ENCODE results near the gene ZNF75A. TPM values are rescaled to one million over a fixed set of nuclear protein-coding genes. Genes with fewer than 3 reads are reported as not detected.
A peak's percentile ranks its signal among the peaks of the same experiment; 100 is the strongest.
"Not testable (repeated sequence)": the region's sequence is repeated elsewhere in the genome, so short reads cannot be mapped to it uniquely, and the experiment has no call there.

ZNF75A gene
- total RNA-seq (2014; rRNA removed; shearing (Covaris generic)): 0.41 and 0.91 TPM in 2 replicates

DNA sequence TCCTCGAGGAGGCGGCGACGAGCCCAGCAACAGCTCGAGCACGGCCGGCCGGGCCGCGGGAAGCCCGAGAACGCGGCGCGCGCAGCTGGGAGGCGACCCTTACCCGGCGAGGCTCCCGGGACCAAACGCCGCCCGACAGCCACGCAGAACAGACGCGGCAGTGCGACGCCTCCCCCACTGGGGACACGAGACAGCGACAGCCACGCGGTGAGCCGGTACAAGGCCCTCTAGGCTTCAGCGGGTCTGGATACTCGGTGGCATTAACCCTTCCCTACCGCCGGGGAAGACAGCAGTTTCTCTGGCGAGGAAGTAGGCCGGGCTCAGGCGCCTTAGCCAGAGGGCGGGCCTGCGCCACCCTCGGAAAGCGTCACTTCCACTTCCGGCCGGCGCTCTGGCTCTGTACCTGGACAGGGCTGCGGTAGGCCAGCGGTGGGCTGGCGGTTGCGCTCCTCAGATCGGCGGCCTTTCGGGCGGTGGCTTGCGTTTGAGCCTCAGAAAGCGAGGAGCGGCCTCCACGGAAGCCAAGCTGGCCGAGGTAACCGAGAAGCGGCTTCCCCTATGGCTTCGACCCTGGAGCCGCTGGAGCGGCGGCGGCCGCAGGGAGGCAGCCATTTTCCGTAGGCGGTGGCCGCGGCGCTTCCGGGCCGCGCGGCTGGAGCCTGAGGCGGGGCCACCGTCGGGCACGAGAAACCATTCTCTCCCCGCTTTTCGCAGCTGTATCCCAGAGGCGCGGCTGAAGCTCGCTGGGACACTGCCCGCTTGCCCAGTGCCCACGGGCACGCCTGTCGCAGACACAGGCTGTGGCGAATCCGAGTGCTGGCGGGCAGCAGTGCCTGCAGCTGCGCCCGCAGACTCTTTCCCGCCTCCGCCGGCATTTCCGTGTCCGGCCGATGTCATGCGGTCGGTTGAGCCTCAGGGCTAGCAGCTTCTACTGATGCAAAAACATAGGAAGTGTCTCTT, at the start of gene ZNF75A, which contains the start of gene TIGD7:
Gene ZNF75A (plus strand): TSS at position 389 of the 960 bp plus-strand sequence. CDS start 2,932 bp downstream, outside the sequence.
Gene TIGD7 (minus strand): TSS at position 322 of the 960 bp plus-strand sequence. CDS start 4,816 bp downstream, outside the sequence.
- DNase-seq (ENCODE audit: low spot score): no peak

DNA sequence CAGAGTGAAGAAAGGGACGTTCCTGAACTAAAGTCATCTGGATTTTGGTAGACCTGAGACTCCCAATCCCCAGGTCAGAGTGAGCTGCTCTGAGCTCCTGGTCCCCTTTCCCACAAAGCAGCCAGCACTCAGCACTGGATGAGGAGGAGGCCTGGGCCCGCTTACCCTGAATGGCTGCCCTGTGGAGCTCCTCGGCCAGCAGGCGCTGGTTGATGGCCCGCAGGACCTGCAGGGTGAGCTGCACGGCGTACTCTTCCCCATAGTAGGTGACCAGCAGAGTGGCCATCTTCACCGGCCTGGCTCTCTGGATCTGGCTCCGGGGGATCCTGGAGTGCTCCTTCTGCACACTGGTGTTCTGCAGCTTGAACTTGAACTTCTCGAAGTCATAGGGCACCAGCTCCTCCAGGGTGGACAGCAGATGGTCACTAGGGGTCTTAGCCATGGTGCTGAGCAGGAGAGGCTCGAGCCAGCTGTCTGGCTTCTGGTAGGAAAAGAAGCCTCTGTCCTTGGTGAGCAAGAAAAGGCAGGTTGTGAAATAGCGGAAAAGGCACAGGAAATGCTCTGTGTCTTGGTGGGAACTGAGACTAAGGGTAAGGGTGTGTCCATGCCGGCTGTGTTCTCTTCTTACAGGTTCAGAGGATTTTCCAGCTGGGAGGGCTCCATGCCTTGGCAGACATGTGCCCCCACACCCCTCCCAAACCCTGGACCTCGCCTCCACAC, 49.0 kb upstream of the ZNF75A start, which contains the start of gene MEFV:
Gene MEFV (minus strand): TSS at position 488 of the 720 bp plus-strand sequence. CDS start 46 bp downstream, at position 442.
- DNase-seq (ENCODE audit: low spot score): no peak

DNA sequence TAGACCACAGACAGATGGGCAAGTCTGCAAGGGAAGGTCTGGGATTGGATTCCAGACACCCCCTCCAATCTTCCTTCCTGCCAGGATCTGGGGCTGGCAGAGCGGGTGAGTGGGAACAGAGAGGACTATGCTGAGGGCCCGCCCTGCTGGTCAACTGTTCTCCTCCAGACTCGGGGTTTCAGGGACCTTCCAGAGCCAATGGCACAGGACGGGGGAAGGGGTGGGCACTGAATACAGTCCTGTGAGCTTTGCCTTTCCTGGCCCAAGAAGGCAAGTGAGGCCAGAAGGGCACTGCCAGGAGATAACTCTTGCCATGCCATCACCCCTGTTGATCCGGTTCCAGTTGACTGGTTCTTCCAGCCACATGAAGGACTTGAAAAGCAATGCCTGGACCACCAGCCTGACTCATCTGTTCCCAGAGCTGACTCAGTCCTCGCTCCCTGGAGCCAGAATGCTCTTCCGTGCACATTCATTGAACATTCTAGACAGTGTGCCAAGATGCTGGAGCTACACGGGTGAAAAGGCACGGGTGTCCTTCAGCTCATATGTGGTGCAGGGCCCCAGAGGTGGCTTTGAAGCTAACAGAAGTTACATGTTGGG, 48.3 kb upstream of the ZNF75A start:
- DNase-seq (ENCODE audit: low spot score): no peak

DNA sequence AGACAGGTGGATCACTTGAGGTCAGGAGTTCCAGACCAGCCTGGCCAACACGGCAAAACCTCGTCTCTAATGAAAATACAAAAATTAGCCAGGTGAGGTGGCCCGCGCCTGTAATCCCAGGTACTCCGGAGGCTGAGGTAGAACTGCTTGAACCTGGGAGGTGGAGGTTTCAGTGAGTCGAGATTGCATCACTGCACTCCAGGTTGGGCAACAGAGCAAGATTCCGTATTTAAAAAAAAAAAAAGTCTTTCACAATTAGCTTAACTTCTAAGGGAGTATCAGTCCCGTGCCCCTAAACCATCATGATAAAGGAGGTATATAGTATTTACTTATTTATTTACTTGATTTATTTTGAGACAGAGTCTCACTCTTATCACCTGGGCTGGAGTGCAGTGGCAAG, 45.5 kb upstream of the ZNF75A start:
- DNase-seq (ENCODE audit: low spot score): no peak

DNA sequence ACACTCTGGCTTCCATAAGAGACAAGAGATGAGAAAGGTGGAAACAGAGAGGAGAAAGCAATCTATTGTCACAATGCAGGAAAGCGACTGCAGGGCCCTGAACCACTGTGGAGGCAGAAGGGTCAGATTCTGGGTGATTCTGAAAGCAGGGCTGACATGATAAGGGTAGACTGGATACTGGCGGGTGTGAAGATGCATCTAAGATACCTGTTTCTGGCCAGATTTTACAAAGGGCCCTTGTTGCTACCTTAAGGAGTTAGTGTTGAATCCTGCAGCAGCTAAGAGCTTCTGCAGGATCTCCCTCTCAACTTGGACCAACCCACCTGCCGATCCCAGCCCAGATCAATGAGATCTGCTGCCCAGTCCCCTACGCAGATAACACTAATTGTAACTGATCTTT, 42.8 kb upstream of the ZNF75A start:
- DNase-seq (ENCODE audit: low spot score): no peak

DNA sequence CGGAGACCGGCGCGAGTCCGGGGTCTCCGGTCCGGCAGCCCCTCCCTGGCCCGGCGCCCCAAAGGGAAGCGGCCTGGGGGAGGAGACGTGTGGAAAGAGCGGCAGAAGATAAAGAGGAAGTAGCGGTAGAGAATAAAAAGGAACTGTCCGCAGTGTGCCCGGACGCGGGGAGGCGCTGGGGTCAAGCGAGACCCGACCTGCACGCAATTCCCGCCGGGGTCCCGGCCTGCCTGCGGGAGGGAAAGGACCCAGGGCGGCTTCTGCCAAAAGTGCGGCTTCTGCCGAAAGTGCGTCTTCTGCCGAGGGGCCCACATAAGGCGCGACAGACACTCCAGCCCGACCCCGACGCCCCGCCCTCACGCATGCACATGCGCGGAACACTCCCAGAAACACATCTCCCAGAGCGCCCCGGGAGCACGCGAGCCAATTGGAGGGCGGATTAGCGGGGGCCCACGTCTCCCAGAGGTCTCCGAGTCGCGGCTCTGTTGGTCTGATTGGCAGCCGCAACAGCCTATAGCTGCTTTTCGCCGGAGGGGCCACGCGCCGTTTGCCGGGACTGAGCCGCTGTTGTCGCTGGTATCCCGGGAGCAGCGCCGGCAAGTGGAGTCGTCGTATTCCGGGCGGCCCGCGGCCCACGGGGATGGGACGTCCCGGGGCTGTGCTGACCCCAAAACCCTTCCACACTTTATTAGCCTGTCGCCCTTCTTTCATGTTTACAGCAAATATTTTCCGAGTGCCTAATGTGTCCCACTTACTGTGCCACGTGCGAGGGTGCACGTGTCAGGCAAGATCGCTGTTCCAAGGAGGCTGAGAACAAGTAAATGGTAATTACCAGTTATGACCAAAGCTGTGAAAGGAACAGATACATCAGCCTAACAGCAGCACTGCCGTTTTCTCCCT, 40.9 kb upstream of the ZNF75A start:
- DNase-seq (ENCODE audit: low spot score): peak; percentile 97

DNA sequence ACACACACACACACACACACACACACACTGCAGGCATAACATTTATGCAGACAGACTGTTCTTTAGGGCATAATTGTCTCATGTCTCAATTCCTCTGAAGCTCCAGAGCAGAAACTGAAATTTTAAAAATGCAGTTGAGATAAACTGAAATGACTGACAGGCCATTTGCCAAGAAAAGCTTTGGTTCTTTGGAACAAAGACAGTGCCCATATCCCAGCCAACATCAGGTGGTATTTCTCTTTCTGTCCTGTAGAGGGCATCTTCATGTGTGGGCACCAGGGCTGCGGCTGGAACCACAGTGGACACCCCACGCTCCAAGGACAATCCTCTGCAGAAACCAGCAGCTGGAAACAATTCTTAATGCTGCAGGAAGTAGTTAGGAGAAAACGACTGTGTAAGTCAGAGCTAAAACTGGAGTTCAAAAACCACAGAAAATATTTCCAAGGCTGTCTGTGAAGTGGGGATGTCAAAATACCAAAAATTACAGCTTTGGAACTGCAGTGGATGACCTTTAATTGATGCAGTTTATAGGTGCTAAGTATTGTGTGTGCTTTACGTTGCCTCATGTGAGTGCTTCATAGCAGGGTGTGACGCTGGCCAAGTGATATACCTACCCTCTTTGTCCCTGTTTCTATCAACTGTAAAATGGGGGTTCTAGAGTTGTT, 38.3 kb upstream of the ZNF75A start:
- peak; percentile 68 for DNase-seq (ENCODE audit: low spot score)

DNA sequence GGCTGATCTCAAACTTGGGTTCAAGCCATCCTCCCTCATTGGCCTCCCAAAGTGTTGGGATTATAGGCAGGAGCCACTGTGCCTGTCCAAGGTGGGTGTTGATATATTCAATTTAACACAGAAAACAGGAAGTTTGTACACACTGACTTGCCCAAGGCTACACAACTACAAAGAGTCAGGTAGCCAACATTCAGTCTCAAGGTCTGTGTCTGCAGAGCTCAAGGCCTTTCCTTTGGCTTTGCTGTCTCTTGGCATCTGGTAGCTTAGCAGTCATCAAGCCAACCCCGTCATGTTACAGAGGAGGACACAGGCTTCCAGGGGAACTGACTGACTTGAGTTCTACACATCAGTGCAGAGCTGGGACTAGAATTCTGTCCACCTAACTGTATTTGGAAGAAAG, 37.0 kb upstream of the ZNF75A start:
- DNase-seq (ENCODE audit: low spot score): no peak

DNA sequence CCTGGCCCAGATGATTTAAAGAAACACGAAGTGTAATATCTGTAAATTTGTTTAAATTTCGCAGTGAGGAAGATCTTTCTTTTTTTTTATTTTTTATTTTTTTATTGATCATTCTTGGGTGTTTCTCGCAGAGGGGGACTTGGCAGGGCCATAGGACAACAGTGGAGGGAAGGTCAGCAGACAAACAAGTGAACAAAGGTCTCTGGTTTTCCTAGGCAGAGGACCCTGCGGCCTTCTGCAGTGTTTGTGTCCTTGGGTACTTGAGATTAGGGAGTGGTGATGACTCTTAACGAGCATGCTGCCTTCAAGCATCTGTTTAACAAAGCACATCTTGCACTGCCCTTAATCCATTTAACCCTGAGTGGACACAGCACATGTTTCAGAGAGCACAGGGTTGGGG, 34.6 kb upstream of the ZNF75A start:
- DNase-seq (ENCODE audit: low spot score): not testable (repeated sequence)

DNA sequence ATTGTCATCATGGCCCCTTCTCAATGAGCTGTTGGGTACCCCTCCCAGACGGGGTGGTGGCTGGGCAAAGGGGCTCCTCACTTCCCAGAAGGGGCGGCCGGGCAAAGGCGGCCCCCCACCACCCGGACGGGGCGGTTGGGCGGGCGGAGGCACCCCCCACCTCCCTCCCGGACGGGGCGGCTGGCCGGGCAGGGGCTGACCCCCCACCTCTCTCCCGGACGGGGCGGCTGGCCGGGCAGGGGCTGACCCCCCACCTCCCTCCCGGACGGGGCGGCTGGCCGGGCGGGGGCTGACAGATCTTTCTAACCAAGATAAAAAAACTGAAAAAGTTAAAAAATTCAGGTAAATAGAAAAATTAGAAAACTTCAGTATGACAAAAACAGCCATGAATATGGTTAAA, 34.0 kb upstream of the ZNF75A start:
- DNase-seq (ENCODE audit: low spot score): not testable (repeated sequence)

DNA sequence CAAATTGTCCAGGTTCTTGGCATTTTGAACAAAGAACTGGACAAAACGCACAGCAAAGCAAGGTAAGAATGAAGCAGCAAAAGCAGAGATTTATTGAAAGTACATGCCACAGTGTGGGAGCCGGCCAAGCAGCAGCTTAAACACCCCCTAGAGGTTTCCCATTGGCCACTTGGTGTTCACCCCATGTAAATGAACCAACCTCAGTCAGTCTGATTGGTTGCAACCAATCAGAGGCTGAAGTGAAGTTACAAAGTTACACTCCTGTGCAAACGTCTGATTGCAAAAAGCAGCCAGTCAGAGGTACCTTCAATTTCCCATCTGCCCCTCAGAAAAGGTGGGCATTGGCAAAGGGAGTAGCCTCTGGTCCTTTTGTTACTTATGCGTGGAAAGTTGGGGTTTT, 30.8 kb upstream of the ZNF75A start:
- DNase-seq (ENCODE audit: low spot score): peak; percentile 60

DNA sequence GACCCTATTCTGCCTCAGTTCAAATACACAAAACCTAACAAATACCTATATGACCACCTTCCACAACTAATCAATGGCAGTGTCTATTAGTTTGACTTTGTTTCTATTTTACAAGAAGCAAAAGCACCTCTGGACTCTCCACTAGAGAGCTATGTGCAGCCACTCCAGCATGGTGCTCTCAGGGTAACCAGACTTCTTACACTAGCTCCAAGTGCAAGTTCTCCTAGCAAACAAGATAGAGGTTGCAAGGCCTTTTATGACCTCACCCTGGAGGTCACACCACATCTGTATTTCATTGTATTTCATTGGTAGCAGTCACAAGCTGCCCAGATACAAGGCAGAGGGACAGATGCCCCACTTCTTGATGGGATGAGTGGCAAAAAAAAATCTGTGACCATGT, 30.4 kb upstream of the ZNF75A start:
- DNase-seq (ENCODE audit: low spot score): no peak

DNA sequence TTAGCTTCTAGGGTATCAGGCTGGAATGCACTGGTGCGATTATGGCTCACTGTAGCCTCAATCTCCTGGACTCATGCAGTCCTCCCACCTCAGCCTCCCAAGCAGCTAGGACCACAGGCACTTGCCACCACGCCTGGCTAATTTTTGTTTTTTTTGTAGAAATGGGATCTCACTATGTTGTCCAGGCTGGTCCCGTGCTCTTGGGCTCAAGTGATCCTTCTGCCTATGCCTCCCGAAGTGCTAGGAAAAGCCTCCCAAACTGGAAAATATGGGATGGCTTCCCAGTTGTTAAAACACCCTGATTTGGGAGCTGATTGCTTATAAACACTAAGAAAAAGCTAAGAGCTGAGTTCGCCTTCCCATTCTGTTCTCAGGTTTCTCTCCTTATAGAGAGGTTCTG, 28.6 kb upstream of the ZNF75A start:
- no peak for DNase-seq (ENCODE audit: low spot score)

DNA sequence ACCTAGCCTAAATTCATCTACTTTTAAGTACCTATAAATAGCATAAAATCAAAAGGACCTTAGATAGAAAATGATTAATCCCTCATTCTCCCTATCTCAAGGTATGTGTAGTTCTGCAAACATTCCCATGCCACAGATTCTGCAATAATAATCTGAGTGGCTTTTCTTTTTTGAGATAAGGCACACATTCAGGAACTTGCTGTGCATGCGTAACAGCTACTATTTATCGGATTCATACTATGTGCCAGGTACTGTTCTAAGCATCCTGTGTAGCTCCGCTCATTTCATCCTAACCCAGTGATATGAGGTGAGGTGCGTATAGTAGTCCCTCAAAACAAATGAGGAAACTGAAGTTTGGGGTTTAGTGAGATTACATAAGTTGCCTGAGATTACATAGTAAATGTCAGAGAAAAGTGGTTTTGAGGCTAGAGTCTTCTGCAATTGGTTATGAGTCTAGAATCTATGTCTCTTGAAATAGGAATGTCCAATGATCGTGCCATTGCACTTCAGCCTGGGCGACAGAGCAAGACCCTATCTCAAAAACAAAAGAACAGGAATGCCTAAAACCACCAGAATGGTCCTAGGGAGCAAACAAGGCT, 24.0 kb upstream of the ZNF75A start:
- DNase-seq (ENCODE audit: low spot score): no peak

DNA sequence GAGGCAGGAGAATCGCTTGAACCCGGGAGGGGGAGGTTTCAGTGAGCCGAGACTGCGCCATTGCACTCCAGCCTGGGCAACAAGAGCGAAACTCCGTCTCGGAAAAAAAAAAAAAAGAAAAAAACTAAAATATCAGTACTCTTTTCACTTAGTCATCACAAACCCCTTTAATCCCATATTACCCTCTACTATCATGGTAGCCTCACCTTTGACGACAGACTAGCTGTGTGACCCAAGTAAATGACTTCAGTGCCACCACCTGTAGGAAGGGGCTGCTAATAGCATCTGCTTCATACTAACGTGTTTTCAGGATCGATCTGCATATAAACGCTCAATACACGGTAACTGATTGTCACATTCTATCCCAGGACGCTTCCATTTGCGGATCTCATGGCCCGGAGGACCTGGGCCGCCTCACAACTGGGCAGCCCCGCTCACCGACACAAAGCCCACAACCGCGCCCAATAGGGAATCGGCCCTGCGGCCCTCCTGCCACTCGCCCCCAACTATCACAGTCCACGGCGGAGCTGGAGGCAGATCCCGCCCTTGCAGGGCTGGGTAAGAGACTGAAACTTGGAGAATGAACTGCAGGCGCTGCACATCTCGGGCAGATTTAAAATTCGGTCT, 23.1 kb upstream of the ZNF75A start:
- peak; percentile 74 for DNase-seq (ENCODE audit: low spot score)

DNA sequence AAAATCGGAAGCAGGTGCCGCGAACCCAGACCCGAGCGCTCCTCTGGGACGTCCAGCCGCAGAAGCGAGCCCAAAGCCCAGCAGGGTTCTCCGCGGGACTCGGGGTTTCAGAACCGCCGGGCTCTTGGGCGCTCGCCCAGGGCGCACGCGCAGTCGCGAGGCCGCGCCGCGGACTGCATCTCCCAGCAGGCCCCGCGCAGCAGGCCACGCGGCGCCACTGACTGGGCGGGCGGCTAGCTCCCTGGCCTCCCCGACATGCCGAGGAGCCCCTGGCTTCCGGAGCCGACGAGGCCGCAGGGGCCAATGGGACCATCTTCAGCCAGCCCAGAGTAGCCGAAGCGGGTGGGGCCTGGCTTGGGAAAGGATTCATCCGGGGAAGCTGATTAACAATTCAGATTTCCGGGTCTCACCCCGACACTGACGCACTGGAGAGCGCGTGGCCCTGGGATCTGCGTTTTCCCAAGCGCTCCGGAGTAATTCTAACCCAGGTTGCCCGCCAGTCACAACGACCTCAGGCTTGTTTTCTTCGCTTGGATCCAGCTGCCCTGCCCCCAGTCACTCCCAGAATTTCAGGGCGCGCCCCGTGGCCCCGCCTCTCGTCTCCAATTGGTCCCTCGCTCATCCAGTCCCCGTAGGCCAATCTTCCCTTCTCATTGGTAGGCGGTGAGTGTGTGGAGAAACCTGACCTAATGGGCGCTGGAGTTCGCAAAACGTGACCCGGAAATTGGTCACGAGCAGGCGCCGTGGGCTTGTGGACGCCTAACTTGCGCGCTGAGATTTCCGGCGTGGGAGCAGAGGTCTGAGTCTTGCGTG, 22.4 kb upstream of the ZNF75A start, which contains the start of gene ZNF263:
Gene ZNF263 (plus strand): TSS at position 762 of the 813 bp plus-strand sequence. CDS start 328 bp downstream, outside the sequence.
- DNase-seq (ENCODE audit: low spot score): peak; percentile 98

DNA sequence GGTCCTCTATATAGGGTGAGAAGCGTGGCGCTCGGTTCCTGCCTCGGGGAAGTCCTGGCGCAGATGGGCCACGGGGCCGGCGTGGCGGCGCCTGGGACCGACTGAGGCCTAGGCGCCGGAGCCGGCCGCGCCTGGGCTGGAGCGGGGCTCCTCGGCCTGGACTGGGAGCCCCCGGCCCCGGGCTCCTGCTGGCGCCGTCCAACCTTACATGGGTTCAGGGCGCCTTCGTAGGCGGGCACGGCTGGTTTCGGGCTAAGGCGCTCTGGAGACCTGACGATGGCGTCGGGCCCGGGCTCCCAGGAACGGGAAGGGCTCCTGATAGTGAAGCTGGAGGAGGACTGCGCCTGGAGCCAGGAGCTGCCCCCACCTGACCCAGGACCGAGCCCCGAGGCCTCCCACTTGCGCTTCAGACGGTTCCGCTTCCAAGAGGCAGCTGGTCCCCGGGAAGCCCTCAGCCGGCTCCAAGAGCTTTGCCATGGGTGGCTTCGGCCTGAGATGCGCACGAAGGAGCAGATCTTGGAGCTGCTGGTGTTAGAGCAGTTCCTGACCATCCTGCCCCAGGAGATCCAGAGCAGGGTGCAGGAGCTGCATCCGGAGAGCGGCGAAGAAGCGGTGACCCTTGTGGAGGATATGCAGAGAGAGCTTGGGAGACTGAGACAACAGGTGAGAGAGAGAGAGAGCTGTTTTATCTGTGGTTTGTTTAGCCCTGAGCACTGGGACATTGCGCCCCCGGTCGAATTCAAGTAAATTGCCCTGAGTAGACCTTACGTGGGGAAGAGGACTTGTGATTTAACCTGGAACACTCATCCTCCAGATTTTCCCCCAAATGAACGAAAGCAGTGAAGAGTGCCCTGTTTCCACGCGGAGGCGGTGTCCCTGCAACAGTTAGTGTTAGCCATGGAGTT, 21.5 kb upstream of the ZNF75A start:
- DNase-seq (ENCODE audit: low spot score): peak; percentile 19

Measured in HT-29 (cell line).